CMK (cell line): Measurements from ENCODE around the gene PRAMEF18.
"Not testable (repeated sequence)": the region's sequence is repeated elsewhere in the genome, so short reads cannot be mapped to it uniquely, and the experiment has no call there.

Source experiments
- DNase-seq: peaks from one replicate; pipeline ENCODE4 v3.0.0-alpha.2; 2010; ENCODE audit warnings: low read depth

Gene PRAMEF18

DNA sequence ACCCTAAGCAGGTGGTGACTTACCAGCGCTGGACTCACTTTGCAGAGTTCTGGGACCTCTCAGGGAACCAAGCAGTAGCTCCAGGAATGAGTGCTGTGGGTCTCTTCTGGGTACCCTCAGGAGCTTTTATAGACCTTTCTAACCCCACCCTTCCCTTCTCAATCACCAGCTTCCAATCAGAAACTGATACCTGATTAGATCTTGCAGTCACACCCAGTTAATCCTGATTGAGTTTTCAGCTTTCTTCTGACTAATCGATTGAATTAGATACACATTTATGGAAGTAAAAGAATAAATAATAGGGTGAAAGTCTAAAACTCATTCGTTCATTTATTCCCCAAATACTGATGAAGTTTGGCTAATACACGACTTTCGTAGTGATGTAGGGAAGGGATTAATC is 24.6 kb downstream of the PRAMEF18 start, which contains the start of gene PRAMEF13:
TSS of gene PRAMEF13 (minus strand) at position 101 of the 400 bp plus-strand sequence. CDS start 1,820 bp downstream, outside the sequence.
- not testable (repeated sequence) for DNase-seq
